Measurements from ENCODE around the gene ANO8. TPM values are rescaled to one million over a fixed set of nuclear protein-coding genes. Genes with fewer than 3 reads are reported as not detected.
"Not testable (repeated sequence)": the region's sequence is repeated elsewhere in the genome, so short reads cannot be mapped to it uniquely, and the experiment has no call there.

The ANO8 gene
- 31.4 TPM for polyA plus RNA-seq (2013, experiment 1 of 4)
- 32.5 TPM for polyA plus RNA-seq (2013, experiment 2 of 4)
- 26.4 TPM for polyA plus RNA-seq (2013, experiment 3 of 4)
- 29.6 TPM for polyA plus RNA-seq (2013, experiment 4 of 4)

GRCh38 chr19:17334414-17335409 is at the start of gene ANO8:
Gene ANO8 (minus strand): TSS chr19:17334855. CDS start chr19:17334670, 185 bp downstream.
- Histone ChIP-seq H3K4me1 (ENCODE audit: control insufficient read depth, insufficient read depth, low read length) (peaks cover 4% of the 10 kb centered on the region), H3K27me3 (ENCODE audit: control insufficient read depth, insufficient read depth, low read length, poor library complexity, severe bottlenecking) (no peaks in the 10 kb centered on the region), H3K4me3 (ENCODE audit: insufficient read depth, low read depth, low read length) (peak within 1 kb of the TSS; percentile 86), H3K9me3 (ENCODE audit: control insufficient read depth, low read length) (no peaks in the 10 kb centered on the region), H3K27ac (ENCODE audit: insufficient read depth, low read depth, low read length, poor library complexity, severe bottlenecking) (peak within 1 kb of the TSS; percentile 57), H3K36me3 (ENCODE audit: control insufficient read depth, insufficient read depth, low read length) (peaks cover 5% of the 10 kb centered on the region)
- 5% methylated on average over 84 to 86 of the region's 86 CpGs for WGBS, 2 experiments

GRCh38 chr19:17380426-17381138 is 45.9 kb upstream of the ANO8 start:
- 92 to 97% methylated on average over 4 to 5 of the region's 5 CpGs for WGBS, 2 experiments

GRCh38 chr19:17379221-17379631 is 44.6 kb upstream of the ANO8 start:
- H3K36me3 ChIP-seq (ENCODE audit: control insufficient read depth, insufficient read depth, low read length), result no peaks in the 10 kb centered on the region
- H3K4me3 ChIP-seq (ENCODE audit: insufficient read depth, low read depth, low read length), result no peak overlapping the region
- H3K4me1 ChIP-seq (ENCODE audit: control insufficient read depth, insufficient read depth, low read length), result no peaks in the 10 kb centered on the region
- H3K27me3 ChIP-seq (ENCODE audit: control insufficient read depth, insufficient read depth, low read length, poor library complexity, severe bottlenecking), result no peaks in the 10 kb centered on the region
- H3K27ac ChIP-seq (ENCODE audit: insufficient read depth, low read depth, low read length, poor library complexity, severe bottlenecking), result no peak overlapping the region
- 35 to 36% methylated on average over 14 of the region's 14 CpGs for WGBS, 2 experiments
- H3K9me3 ChIP-seq (ENCODE audit: control insufficient read depth, low read length), result no peaks in the 10 kb centered on the region

More at GRCh38 chr19:17380426-17381138, 45.9 kb upstream of the ANO8 start:
- Histone ChIP-seq H3K4me3 (ENCODE audit: insufficient read depth, low read depth, low read length) (no peak overlapping the region), H3K9me3 (ENCODE audit: control insufficient read depth, low read length) (no peaks in the 10 kb centered on the region), H3K36me3 (ENCODE audit: control insufficient read depth, insufficient read depth, low read length) (no peaks in the 10 kb centered on the region), H3K27me3 (ENCODE audit: control insufficient read depth, insufficient read depth, low read length, poor library complexity, severe bottlenecking) (no peaks in the 10 kb centered on the region), H3K27ac (ENCODE audit: insufficient read depth, low read depth, low read length, poor library complexity, severe bottlenecking) (no peak overlapping the region), H3K4me1 (ENCODE audit: control insufficient read depth, insufficient read depth, low read length) (no peaks in the 10 kb centered on the region)

GRCh38 chr19:17378271-17378670 is 43.6 kb upstream of the ANO8 start:
- Histone ChIP-seq H3K27me3 (ENCODE audit: control insufficient read depth, insufficient read depth, low read length, poor library complexity, severe bottlenecking) (no peaks in the 10 kb centered on the region), H3K4me3 (ENCODE audit: insufficient read depth, low read depth, low read length) (no peak overlapping the region), H3K4me1 (ENCODE audit: control insufficient read depth, insufficient read depth, low read length) (no peaks in the 10 kb centered on the region), H3K27ac (ENCODE audit: insufficient read depth, low read depth, low read length, poor library complexity, severe bottlenecking) (no peak overlapping the region), H3K9me3 (ENCODE audit: control insufficient read depth, low read length) (no peaks in the 10 kb centered on the region), H3K36me3 (ENCODE audit: control insufficient read depth, insufficient read depth, low read length) (no peaks in the 10 kb centered on the region)
- WGBS, 2 experiments, result 80 to 83% methylated on average over 13 of the region's 13 CpGs

GRCh38 chr19:17376935-17377600 is 42.4 kb upstream of the ANO8 start, which contains the start of gene PLVAP:
Gene PLVAP (minus strand): TSS chr19:17377342. CDS start chr19:17377288, 54 bp downstream.
- Histone ChIP-seq H3K4me1 (ENCODE audit: control insufficient read depth, insufficient read depth, low read length) (no peaks in the 10 kb centered on the region), H3K27me3 (ENCODE audit: control insufficient read depth, insufficient read depth, low read length, poor library complexity, severe bottlenecking) (no peaks in the 10 kb centered on the region), H3K4me3 (ENCODE audit: insufficient read depth, low read depth, low read length) (no peak within 1 kb of the TSS), H3K27ac (ENCODE audit: insufficient read depth, low read depth, low read length, poor library complexity, severe bottlenecking) (no peak within 1 kb of the TSS), H3K36me3 (ENCODE audit: control insufficient read depth, insufficient read depth, low read length) (no peaks in the 10 kb centered on the region), H3K9me3 (ENCODE audit: control insufficient read depth, low read length) (no peaks in the 10 kb centered on the region)
- WGBS, 2 experiments, result 92 to 94% methylated on average over 39 of the region's 39 CpGs

GRCh38 chr19:17370026-17370587 is 35.5 kb upstream of the ANO8 start:
- Histone ChIP-seq H3K4me1 (ENCODE audit: control insufficient read depth, insufficient read depth, low read length) (no peaks in the 10 kb centered on the region), H3K27me3 (ENCODE audit: control insufficient read depth, insufficient read depth, low read length, poor library complexity, severe bottlenecking) (no peaks in the 10 kb centered on the region), H3K27ac (ENCODE audit: insufficient read depth, low read depth, low read length, poor library complexity, severe bottlenecking) (no peak overlapping the region), H3K36me3 (ENCODE audit: control insufficient read depth, insufficient read depth, low read length) (no peaks in the 10 kb centered on the region), H3K9me3 (ENCODE audit: control insufficient read depth, low read length) (no peaks in the 10 kb centered on the region), H3K4me3 (ENCODE audit: insufficient read depth, low read depth, low read length) (no peak overlapping the region)
- 88 to 92% methylated on average over 6 to 8 of the region's 8 CpGs for WGBS, 2 experiments

GRCh38 chr19:17365361-17365760 is 30.7 kb upstream of the ANO8 start:
- Histone ChIP-seq H3K4me3 (ENCODE audit: insufficient read depth, low read depth, low read length) (no peak overlapping the region), H3K27ac (ENCODE audit: insufficient read depth, low read depth, low read length, poor library complexity, severe bottlenecking) (no peak overlapping the region), H3K36me3 (ENCODE audit: control insufficient read depth, insufficient read depth, low read length) (no peaks in the 10 kb centered on the region), H3K4me1 (ENCODE audit: control insufficient read depth, insufficient read depth, low read length) (no peaks in the 10 kb centered on the region), H3K27me3 (ENCODE audit: control insufficient read depth, insufficient read depth, low read length, poor library complexity, severe bottlenecking) (no peaks in the 10 kb centered on the region), H3K9me3 (ENCODE audit: control insufficient read depth, low read length) (no peaks in the 10 kb centered on the region)
- 94 to 95% methylated on average over 22 of the region's 22 CpGs for WGBS, 2 experiments

GRCh38 chr19:17363852-17364605 is 29.4 kb upstream of the ANO8 start:
- not testable (repeated sequence) for H3K4me3 ChIP-seq (ENCODE audit: insufficient read depth, low read depth, low read length); H3K27me3 ChIP-seq (ENCODE audit: control insufficient read depth, insufficient read depth, low read length, poor library complexity, severe bottlenecking); H3K4me1 ChIP-seq (ENCODE audit: control insufficient read depth, insufficient read depth, low read length); H3K9me3 ChIP-seq (ENCODE audit: control insufficient read depth, low read length); H3K27ac ChIP-seq (ENCODE audit: insufficient read depth, low read depth, low read length, poor library complexity, severe bottlenecking); H3K36me3 ChIP-seq (ENCODE audit: control insufficient read depth, insufficient read depth, low read length)
- WGBS, 2 experiments, result 92% methylated on average over 20 of the region's 20 CpGs
